ENCODE data around the gene CLIC5. TPM values are rescaled to one million over a fixed set of nuclear protein-coding genes. Genes with fewer than 3 reads are reported as not detected.

Gene CLIC5
- polyA plus RNA-seq, 1 donor (not counting 4 experiments of a cell fraction or from before 2014, with no cell fraction given) = 0.09 TPM

DNA sequence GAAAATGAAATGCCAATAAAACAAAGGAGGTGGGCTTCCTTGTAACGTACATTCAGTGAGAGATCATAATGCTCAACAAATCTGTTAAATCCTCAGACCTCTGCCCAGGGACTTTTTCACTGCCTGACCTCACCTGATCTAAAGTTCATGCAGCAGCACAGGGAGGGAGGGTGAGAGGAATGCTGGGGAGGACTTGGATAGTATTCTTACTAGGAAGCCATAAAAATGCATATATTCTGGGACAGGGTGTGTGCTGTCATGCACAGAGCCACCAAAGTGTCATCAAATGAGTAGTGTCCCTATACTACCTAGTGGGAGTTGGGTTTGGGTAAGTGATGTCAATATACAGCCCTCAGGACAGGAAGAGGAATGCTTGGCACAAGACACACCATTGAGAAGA lies 32.6 kb downstream of the CLIC5 start:
- H3K79me2 ChIP-seq (ENCODE audit: control insufficient read depth, insufficient read depth, low read length) = no peaks in the 10 kb centered on the region
- H3K9me3 ChIP-seq (ENCODE audit: control insufficient read depth, low read depth, low read length) = no peaks in the 10 kb centered on the region
- no peaks in the 10 kb centered on the region for H3K27me3 ChIP-seq (ENCODE audit: control insufficient read depth, extremely low read depth, insufficient read depth, low read length)
- TF ChIP-seq EZH2 (IDR thresholded peaks at IDR 0.05; ENCODE audit: low read length) (no peak), CTCF (optimal IDR thresholded peaks at IDR 0.05 in 1 of 3, IDR thresholded peaks at IDR 0.05 in 1 of 3, conservative IDR thresholded peaks at IDR 0.05 in 1 of 3; ENCODE audit: extremely low read depth in 1 of 3, insufficient read depth in 2 of 3, low read length in 3 of 3) (no peak)
- no peaks in the 10 kb centered on the region for H3K4me1 ChIP-seq (ENCODE audit: control insufficient read depth, extremely low read depth, insufficient read depth, low read length)
- H3K27ac ChIP-seq (ENCODE audit: control insufficient read depth, insufficient read depth, low read length) = no peak overlapping the region
- H3K4me2 ChIP-seq (ENCODE audit: control insufficient read depth, extremely low read depth, insufficient read depth, low read depth, low read length) = no peak overlapping the region
- H3K9ac ChIP-seq (ENCODE audit: control insufficient read depth, extremely low read depth, insufficient read depth, low read length) = no peak overlapping the region
- FAIRE-seq (no peak), DNase-seq (ENCODE audit: low read depth, low spot score) (no peak)
- no peaks in the 10 kb centered on the region for H4K20me1 ChIP-seq (ENCODE audit: control insufficient read depth, extremely low read depth, insufficient read depth, low read length)
- H3K36me3 ChIP-seq (ENCODE audit: control insufficient read depth in 2 of 2, extremely low read depth in 1 of 2, insufficient read depth in 2 of 2, low read length in 2 of 2) = no peaks in the 10 kb centered on the region
- no peaks in the 10 kb centered on the region for H3K9me1 ChIP-seq (ENCODE audit: control insufficient read depth, extremely low read depth, insufficient read depth, low read length)
- no peak overlapping the region for H2AFZ ChIP-seq (ENCODE audit: control insufficient read depth, low read length)
- H3K4me3 ChIP-seq (ENCODE audit: control insufficient read depth in 2 of 3, extremely low read depth in 1 of 3, insufficient read depth in 2 of 3, low read depth in 1 of 3, low read length in 3 of 3) = no peak overlapping the region
- dilution Hi-C loops (cut with MboI; ENCODE audit: extremely low pct_ligation_motif_present, low sequenced_read_pairs) = no loop called here

- dilution Hi-C loops (cut with MboI; ENCODE audit: extremely low pct_ligation_motif_present, low sequenced_read_pairs) = no loop called here
- Histone ChIP-seq H3K36me3 (ENCODE audit: control insufficient read depth in 2 of 2, extremely low read depth in 1 of 2, insufficient read depth in 2 of 2, low read length in 2 of 2) (no peaks in the 10 kb centered on the region), H3K9me3 (ENCODE audit: control insufficient read depth, low read depth, low read length) (no peaks in the 10 kb centered on the region), H3K9me1 (ENCODE audit: control insufficient read depth, extremely low read depth, insufficient read depth, low read length) (no peaks in the 10 kb centered on the region), H3K4me1 (ENCODE audit: control insufficient read depth, extremely low read depth, insufficient read depth, low read length) (no peaks in the 10 kb centered on the region), H3K79me2 (ENCODE audit: control insufficient read depth, insufficient read depth, low read length) (no peaks in the 10 kb centered on the region), H4K20me1 (ENCODE audit: control insufficient read depth, extremely low read depth, insufficient read depth, low read length) (no peaks in the 10 kb centered on the region), H3K27ac (ENCODE audit: control insufficient read depth, insufficient read depth, low read length) (no peak overlapping the region), H3K27me3 (ENCODE audit: control insufficient read depth, extremely low read depth, insufficient read depth, low read length) (no peaks in the 10 kb centered on the region), H3K9ac (ENCODE audit: control insufficient read depth, extremely low read depth, insufficient read depth, low read length) (no peak overlapping the region), H3K4me3 (ENCODE audit: control insufficient read depth in 2 of 3, extremely low read depth in 1 of 3, insufficient read depth in 2 of 3, low read depth in 1 of 3, low read length in 3 of 3) (no peak overlapping the region), H3K4me2 (ENCODE audit: control insufficient read depth, extremely low read depth, insufficient read depth, low read depth, low read length) (no peak overlapping the region), H2AFZ (ENCODE audit: control insufficient read depth, low read length) (no peak overlapping the region)
- TF ChIP-seq CTCF (optimal IDR thresholded peaks at IDR 0.05 in 1 of 3, IDR thresholded peaks at IDR 0.05 in 1 of 3, conservative IDR thresholded peaks at IDR 0.05 in 1 of 3; ENCODE audit: extremely low read depth in 1 of 3, insufficient read depth in 2 of 3, low read length in 3 of 3) (no peak), EZH2 (IDR thresholded peaks at IDR 0.05; ENCODE audit: low read length) (no peak)
- FAIRE-seq (no peak), DNase-seq (ENCODE audit: low read depth, low spot score) (no peak)
Measured at GRCh38 chr6:45982280-45983036, 33.2 kb downstream of the CLIC5 start.
